Brain microvascular endothelial cell (primary cell): Measurements from ENCODE around the gene IKZF3.
"Not testable (repeated sequence)": the region's sequence is repeated elsewhere in the genome, so short reads cannot be mapped to it uniquely, and the experiment has no call there.

ENCODE experiments used
- DNase-seq: peaks from one replicate; pipeline ENCODE4 v3.0.0-alpha.2; 2020
- H3K27ac ChIP-seq: fragments of 250-450 bp; sonication (Bioruptor Pico); 2 replicates; pipeline ENCODE4 v1.5.1; 2020; ENCODE audit warnings: mild to moderate bottlenecking, moderate library complexity
- H3K27me3 ChIP-seq: fragments of 250-450 bp; sonication (Bioruptor Pico); replicated peaks from 2 replicates; pipeline ENCODE4 v1.5.1; 2020; ENCODE audit warnings: mild to moderate bottlenecking
- H3K36me3 ChIP-seq: fragments of 250-450 bp; sonication (Bioruptor Pico); replicated peaks from 2 replicates; pipeline ENCODE4 v1.5.1; 2020; ENCODE audit warnings: mild to moderate bottlenecking
- H3K4me3 ChIP-seq: 2 replicates; pipeline ENCODE4 v1.5.1; 2011; ENCODE audit warnings: low read depth, mild to moderate bottlenecking, control low read depth, low read length, moderate library complexity
- CTCF ChIP-seq: IDR thresholded peaks from 2 replicates; pipeline ENCODE4 v1.5.1; 2011; ENCODE audit warnings: low read depth, mild to moderate bottlenecking, moderate library complexity, low read length, control low read depth, inconsistent platforms; ENCODE audit errors: missing control alignments
- in situ Hi-C: cut with HindIII; loops from 2 replicates; pipeline ENCODE4 v1.10.0; 2017; ENCODE audit warnings: low sequenced_read_pairs, low pct_ligation_motif_present

Gene IKZF3

GRCh38 chr17:39863918-39864746, at the start of gene IKZF3:
Gene IKZF3 (minus strand): TSS chr17:39864312. CDS start chr17:39864126, 186 bp downstream.
- H3K4me3 ChIP-seq, result no peak within 1 kb of the TSS
- no peak for DNase-seq

GRCh38 chr17:39908789-39909352, 44.8 kb upstream of the IKZF3 start:
- Histone ChIP-seq H3K36me3 (no peaks in the 10 kb centered on the region), H3K27ac (no peak overlapping the region), H3K27me3 (no peaks in the 10 kb centered on the region), H3K4me3 (no peak overlapping the region)
- DNase-seq, result no peak
- in situ Hi-C loops, result no loop called here
- no peak for TF ChIP-seq CTCF

More at GRCh38 chr17:39863918-39864746, at the start of gene IKZF3:
- in situ Hi-C loops, result no loop called here
- no peaks in the 10 kb centered on the region for H3K36me3 ChIP-seq
- H3K27me3 ChIP-seq, result peaks cover 48% of the 10 kb centered on the region
- H3K27ac ChIP-seq, result no peak within 1 kb of the TSS
- no peak for TF ChIP-seq CTCF

- TF ChIP-seq CTCF, result no peak
- Histone ChIP-seq H3K27ac (no peak overlapping the region), H3K27me3 (no peaks in the 10 kb centered on the region), H3K4me3 (no peak overlapping the region), H3K36me3 (no peaks in the 10 kb centered on the region)
- in situ Hi-C loops, result no loop called here
- no peak for DNase-seq
These were observed 40.8 kb upstream of the IKZF3 start for GRCh38 chr17:39904990-39905288.

GRCh38 chr17:39903158-39903884, 39.2 kb upstream of the IKZF3 start:
- H3K27ac ChIP-seq, result no peak overlapping the region
- in situ Hi-C loops, result no loop called here
- no peaks in the 10 kb centered on the region for H3K36me3 ChIP-seq
- H3K4me3 ChIP-seq, result no peak overlapping the region
- TF ChIP-seq CTCF, result no peak
- no peak for DNase-seq
- no peaks in the 10 kb centered on the region for H3K27me3 ChIP-seq

- H3K4me3 ChIP-seq, H3K27me3 ChIP-seq, H3K27ac ChIP-seq, H3K36me3 ChIP-seq, DNase-seq, in situ Hi-C loops: not testable (repeated sequence)
These were observed 37.9 kb upstream of the IKZF3 start for GRCh38 chr17:39902027-39902426.

GRCh38 chr17:39899215-39899614, 35.1 kb upstream of the IKZF3 start:
- in situ Hi-C loops, result no loop called here
- TF ChIP-seq CTCF, result no peak
- H3K27me3 ChIP-seq, result no peaks in the 10 kb centered on the region
- no peak overlapping the region for H3K4me3 ChIP-seq
- no peak overlapping the region for H3K27ac ChIP-seq
- DNase-seq, result no peak
- H3K36me3 ChIP-seq, result no peaks in the 10 kb centered on the region
